Fibroblast of mammary gland (primary cell): ENCODE measurements around the gene SBK2.

ENCODE experiments used
- DNase-seq: peaks from one replicate; pipeline ENCODE4 v3.0.0-alpha.2; 2010; ENCODE audit warnings: low read depth
- H3K4me3 ChIP-seq: 2 replicates; pipeline ENCODE4 v1.5.1; 2011; ENCODE audit warnings: low read depth, mild to moderate bottlenecking, low read length, moderate library complexity; ENCODE audit not compliant: control insufficient read depth
- CTCF ChIP-seq: conservative IDR thresholded peaks from 2 replicates; pipeline ENCODE4 v1.5.1; 2011; ENCODE audit warnings: low read depth, low read length, inconsistent platforms; ENCODE audit not compliant: control insufficient read depth, insufficient read depth

The SBK2 gene

DNA sequence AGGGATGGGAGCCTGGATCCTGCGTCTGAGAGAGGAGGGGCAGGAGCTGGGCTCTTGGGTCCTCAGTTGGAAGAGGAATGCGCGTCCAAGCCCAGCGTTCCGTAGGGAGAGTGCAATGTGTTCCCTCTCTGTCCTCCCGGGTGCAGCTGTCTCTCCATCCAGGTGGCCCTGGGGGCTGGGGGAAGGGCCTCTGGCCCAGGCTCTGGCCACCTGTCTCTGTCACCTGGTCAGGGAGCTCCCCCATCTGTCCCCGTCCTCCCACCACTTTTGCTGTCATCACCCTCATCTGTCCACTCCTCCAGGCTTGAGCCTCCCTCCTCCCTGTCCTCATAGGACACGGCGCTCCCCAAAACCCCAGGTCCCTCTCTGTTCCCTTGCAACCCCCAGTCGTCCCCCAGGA lies 3.7 kb upstream of the SBK2 start:
- DNase-seq: no peak
- no peak overlapping the region for H3K4me3 ChIP-seq
- no peak for TF ChIP-seq CTCF

- DNase-seq: no peak
- TF ChIP-seq CTCF: no peak
- no peak overlapping the region for H3K4me3 ChIP-seq
Observed at GRCh38 chr19:55539090-55539984, 2.4 kb upstream of the SBK2 start.

GRCh38 chr19:55538132-55538531 lies 1.2 kb upstream of the SBK2 start:
- no peak for DNase-seq
- no peak for TF ChIP-seq CTCF

GRCh38 chr19:55537741-55538111 lies 793 bp upstream of the SBK2 start:
- no peak overlapping the region for H3K4me3 ChIP-seq
- no peak for DNase-seq
- no peak for TF ChIP-seq CTCF

More at GRCh38 chr19:55538132-55538531, 1.2 kb upstream of the SBK2 start:
- no peak overlapping the region for H3K4me3 ChIP-seq

- TF ChIP-seq CTCF: no peak
- DNase-seq: no peak
- H3K4me3 ChIP-seq: no peak overlapping the region
Observed at GRCh38 chr19:55536366-55536765, 567 bp downstream of the SBK2 start.

DNA sequence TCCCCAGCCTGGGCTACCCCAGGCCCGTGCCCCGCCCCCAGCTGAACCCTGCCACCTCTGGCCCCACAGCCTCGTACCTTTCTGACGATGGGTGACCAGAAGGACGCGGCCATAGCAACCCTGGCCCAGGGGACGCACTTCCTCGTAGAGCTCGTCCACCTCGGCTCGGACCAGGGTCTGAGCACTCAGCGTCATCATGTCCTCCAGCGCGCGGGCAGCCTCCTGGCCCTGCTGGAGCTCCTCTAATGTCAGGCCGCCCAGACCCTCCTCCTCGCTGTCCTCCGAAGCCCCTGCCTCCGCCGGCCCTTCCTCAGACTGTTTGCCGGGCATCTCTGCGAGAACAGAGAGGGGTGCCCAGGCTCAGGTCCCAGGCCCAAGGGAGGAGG lies 975 bp downstream of the SBK2 start:
- no peak for DNase-seq
- no peak overlapping the region for H3K4me3 ChIP-seq
- no peak for TF ChIP-seq CTCF
